H9 (cell line): ENCODE measurements around the gene USP5. TPM values are rescaled to one million over a fixed set of nuclear protein-coding genes. Genes with fewer than 3 reads are reported as not detected.
A peak's percentile ranks its signal among the peaks of the same experiment; 100 is the strongest.

ENCODE experiments used
- DNase-seq: peaks from one replicate; pipeline ENCODE4 v3.0.0-alpha.2; 2017
- H2AFZ ChIP-seq: one replicate; pipeline ENCODE4 v1.6.1; 2013; ENCODE audit warnings: mild to moderate bottlenecking, low read length, control low read depth, moderate library complexity
- H2AK5ac ChIP-seq: 2 replicates; pipeline ENCODE4 v1.6.1; 2013; ENCODE audit warnings: low read length, control low read depth, mixed read lengths; ENCODE audit not compliant: insufficient read length
- H2BK120ac ChIP-seq: one replicate; pipeline ENCODE4 v1.6.1; 2013; ENCODE audit warnings: low read depth, mild to moderate bottlenecking, low read length, control low read depth, inconsistent platforms; ENCODE audit not compliant: poor library complexity, severe bottlenecking
- H2BK12ac ChIP-seq: 2 replicates; pipeline ENCODE4 v1.6.1; 2013; ENCODE audit warnings: low read length, control low read depth, mixed read lengths, low read depth; ENCODE audit not compliant: insufficient read length
- H2BK15ac ChIP-seq: 2 replicates; pipeline ENCODE4 v1.6.1; 2013; ENCODE audit warnings: low read depth, low read length, control low read depth
- H2BK20ac ChIP-seq: one replicate; pipeline ENCODE4 v1.6.1; 2013; ENCODE audit warnings: low read depth, mild to moderate bottlenecking, low read length, control low read depth, inconsistent platforms; ENCODE audit not compliant: poor library complexity, severe bottlenecking
- H2BK5ac ChIP-seq: 2 replicates; pipeline ENCODE4 v1.6.1; 2013; ENCODE audit warnings: low read length, control low read depth, mixed read lengths; ENCODE audit not compliant: insufficient read length
- H3K14ac ChIP-seq: 2 replicates; pipeline ENCODE4 v1.6.1; 2013; ENCODE audit warnings: low read length, control low read depth; ENCODE audit not compliant: insufficient read depth
- H3K18ac ChIP-seq: 2 replicates; pipeline ENCODE4 v1.6.1; 2013; ENCODE audit warnings: low read depth, mild to moderate bottlenecking, mixed read lengths, low read length, control low read depth; ENCODE audit not compliant: insufficient read length
- H3K23ac ChIP-seq: 2 replicates; pipeline ENCODE4 v1.6.1; 2013; ENCODE audit warnings: low read length, control low read depth, mixed read lengths, low read depth; ENCODE audit not compliant: insufficient read length
- H3K23me2 ChIP-seq: 2 replicates; pipeline ENCODE4 v1.6.1; 2013; ENCODE audit warnings: low read depth, mild to moderate bottlenecking, mixed read lengths, low read length, control low read depth; ENCODE audit not compliant: insufficient read length, poor library complexity, severe bottlenecking
- H3K27ac ChIP-seq: 2 replicates; pipeline ENCODE4 v1.5.1; 2013; ENCODE audit warnings: low read length, control low read depth, mixed read lengths, low read depth; ENCODE audit not compliant: insufficient read length
- H3K27me3 ChIP-seq: 2 replicates; pipeline ENCODE4 v1.6.1; 2013; ENCODE audit warnings: low read length, control low read depth, inconsistent platforms; ENCODE audit not compliant: insufficient read depth
- H3K4ac ChIP-seq: 2 replicates; pipeline ENCODE4 v1.6.1; 2013; ENCODE audit warnings: low read depth, mild to moderate bottlenecking, control low read depth, inconsistent platforms, low read length, moderate library complexity
- H3K4me1 ChIP-seq: 2 replicates; pipeline ENCODE4 v1.6.1; 2013; ENCODE audit warnings: low read length, control low read depth, inconsistent platforms; ENCODE audit not compliant: insufficient read depth
- H3K4me2 ChIP-seq: 2 replicates; pipeline ENCODE4 v1.6.1; 2013; ENCODE audit warnings: low read length, control low read depth, mixed read lengths; ENCODE audit not compliant: insufficient read length, insufficient read depth
- H3K56ac ChIP-seq: 2 replicates; pipeline ENCODE4 v1.6.1; 2013; ENCODE audit warnings: low read depth, mild to moderate bottlenecking, mixed read lengths, low read length, control low read depth; ENCODE audit not compliant: insufficient read length
- H3K79me1 ChIP-seq: 2 replicates; pipeline ENCODE4 v1.6.1; 2013; ENCODE audit warnings: low read depth, mild to moderate bottlenecking, moderate library complexity, low read length, control low read depth, inconsistent platforms; ENCODE audit not compliant: insufficient read depth, poor library complexity, severe bottlenecking
- H3K79me2 ChIP-seq: 2 replicates; pipeline ENCODE4 v1.6.1; 2013; ENCODE audit warnings: low read length, control low read depth, inconsistent platforms; ENCODE audit not compliant: insufficient read depth
- H3K9ac ChIP-seq: 2 replicates; pipeline ENCODE4 v1.6.1; 2013; ENCODE audit warnings: low read length, control low read depth, mixed read lengths; ENCODE audit not compliant: insufficient read length; ENCODE audit errors: extremely low read depth
- H3K9me3 ChIP-seq: one replicate; pipeline ENCODE4 v1.6.1; 2013; ENCODE audit warnings: low read depth, low read length, inconsistent platforms; ENCODE audit not compliant: control insufficient read depth
- H3T11ph ChIP-seq: one replicate; pipeline ENCODE4 v1.6.1; 2013; ENCODE audit warnings: mild to moderate bottlenecking, low read length, control low read depth, inconsistent platforms
- H4K20me1 ChIP-seq: one replicate; pipeline ENCODE4 v1.6.1; 2013; ENCODE audit not compliant: control insufficient read depth, insufficient read length, insufficient read depth
- H4K5ac ChIP-seq: 2 replicates; pipeline ENCODE4 v1.6.1; 2013; ENCODE audit warnings: low read depth, mild to moderate bottlenecking, mixed read lengths, low read length, control low read depth; ENCODE audit not compliant: insufficient read length
- H4K8ac ChIP-seq: replicated peaks from 2 replicates; pipeline ENCODE4 v1.6.1; 2013; ENCODE audit warnings: low read length, control low read depth, mixed read lengths, low read depth; ENCODE audit not compliant: insufficient read length
- H4K91ac ChIP-seq: 2 replicates; pipeline ENCODE4 v1.6.1; 2013; ENCODE audit warnings: low read depth, mild to moderate bottlenecking, moderate library complexity, mixed read lengths, low read length, control low read depth; ENCODE audit not compliant: insufficient read length
- H3K27ac Mint-ChIP-seq, 3 experiments: 2 replicates in 2 of 3; 3 replicates in 1 of 3; pipeline ENCODE4 v1.8.0; 2020 to 2021; ENCODE audit warnings: mixed read lengths in 3 of 3, mild to moderate bottlenecking in 1 of 3, moderate library complexity in 1 of 3
- H3K27me3 Mint-ChIP-seq: 2 replicates; pipeline ENCODE4 v1.8.0; 2021; ENCODE audit warnings: low read depth, mild to moderate bottlenecking, moderate library complexity, mixed read lengths
- H3K36me3 Mint-ChIP-seq, 3 experiments: 2 replicates in 2 of 3; 3 replicates in 1 of 3; pipeline ENCODE4 v1.8.0; 2020 to 2021; ENCODE audit warnings: low read depth in 3 of 3, mixed read lengths in 3 of 3; ENCODE audit not compliant: insufficient read depth in 1 of 3
- H3K4me1 Mint-ChIP-seq, 2 experiments: 2 replicates each; pipeline ENCODE4 v1.8.0; 2020; ENCODE audit warnings: mixed read lengths in 2 of 2
- H3K4me3 Mint-ChIP-seq, 2 experiments: 2 replicates in 1 of 2; 3 replicates in 1 of 2; pipeline ENCODE4 v1.8.0; 2020 to 2021; ENCODE audit warnings: mild to moderate bottlenecking in 2 of 2, mixed read lengths in 2 of 2, moderate library complexity in 1 of 2
- H3K9me3 Mint-ChIP-seq, 2 experiments: 2 replicates in 1 of 2; 3 replicates in 1 of 2; pipeline ENCODE4 v1.8.0; 2020; ENCODE audit warnings: mild to moderate bottlenecking in 2 of 2, mixed read lengths in 2 of 2, moderate library complexity in 1 of 2
- WGBS: extraction: QIAGEN DNeasy Blood & Tissue Kit; methylation state at CpG from one replicate; pipeline ENCODE4 v1.1.7; 2013; ENCODE audit warnings: missing lambda C conversion rate, low lambda C conversion rate, mixed read lengths; ENCODE audit not compliant: insufficient read length; ENCODE audit errors: extremely low coverage; 5-methylcytosine and 5-hydroxymethylcytosine counted together
- total RNA-seq: library from RNA; stranded (reverse); gene quantifications from 2 replicates; pipeline ENCODE4 v1.2.1, GENCODE V29; 2021
- TF ChIP-seq, protein P1 (sequence below): fragments of 200-600 bp; sonication (generic); conservative IDR thresholded peaks from 3 replicates; pipeline ENCODE4 v1.8.0; 2021; ENCODE audit warnings: antibody characterized with exemption, mild to moderate bottlenecking

Gene USP5
- total RNA-seq, 1 experiment from 2014 or later: 143 TPM

GRCh38 chr12:6851153-6851920 is 613 bp upstream of the USP5 start, which contains the start of gene CDCA3:
CDCA3 (minus strand) TSS chr12:6851286; CDS start chr12:6850952, 334 bp downstream.
- no CpG with 5 or more reads among the region's 37 CpGs for WGBS
- Mint-ChIP-seq H3K27me3 (no peaks in the 10 kb centered on the region), H3K36me3 (peaks cover 24 to 61% (median 57%) of the 10 kb centered on the region in 3 experiments; a peak in 6 of 7 replicates), H3K9me3 (no peaks in the 10 kb centered on the region; a peak in 1 of 5 replicates), H3K4me1 (peaks cover 24 to 26% of the 10 kb centered on the region in 2 experiments), H3K4me3 (peak within 1 kb of the TSS; percentile 94 to 98), H3K27ac (peak within 1 kb of the TSS; percentile 97 to 99 (median 98))
- peak within 1 kb of the TSS; percentile 80 for H3K18ac ChIP-seq
- H2BK12ac ChIP-seq: no peak within 1 kb of the TSS
- no peaks in the 10 kb centered on the region for H3K9me3 ChIP-seq
- no peak within 1 kb of the TSS for H2BK5ac ChIP-seq
- no peaks in the 10 kb centered on the region for H3K27me3 ChIP-seq
- H3K4me2 ChIP-seq: peak within 1 kb of the TSS; percentile 78
- peaks cover 16% of the 10 kb centered on the region for H3K23me2 ChIP-seq
- H3K14ac ChIP-seq: peak within 1 kb of the TSS; percentile 28; the same call in 1 of the 2 replicates
- no peak within 1 kb of the TSS for H4K5ac ChIP-seq
- H3K4ac ChIP-seq: no peak within 1 kb of the TSS
- H3K23ac ChIP-seq: no peak within 1 kb of the TSS
- H2BK15ac ChIP-seq: no peak within 1 kb of the TSS
- no peak within 1 kb of the TSS for H2AFZ ChIP-seq
- no peak within 1 kb of the TSS for H3K27ac ChIP-seq
- H3T11ph ChIP-seq: no peak within 1 kb of the TSS
- H4K8ac ChIP-seq: no peak within 1 kb of the TSS
- no peak within 1 kb of the TSS for H2BK20ac ChIP-seq
- H3K79me2 ChIP-seq: peaks cover 5% of the 10 kb centered on the region; the same call in 1 of the 2 replicates
- peak within 1 kb of the TSS; percentile 68 for H3K9ac ChIP-seq
- H3K4me1 ChIP-seq: no peaks in the 10 kb centered on the region; the same call in 1 of the 2 replicates
- H2AK5ac ChIP-seq: no peak within 1 kb of the TSS
- H2BK120ac ChIP-seq: no peak within 1 kb of the TSS
- TF ChIP-seq, protein P1, sequence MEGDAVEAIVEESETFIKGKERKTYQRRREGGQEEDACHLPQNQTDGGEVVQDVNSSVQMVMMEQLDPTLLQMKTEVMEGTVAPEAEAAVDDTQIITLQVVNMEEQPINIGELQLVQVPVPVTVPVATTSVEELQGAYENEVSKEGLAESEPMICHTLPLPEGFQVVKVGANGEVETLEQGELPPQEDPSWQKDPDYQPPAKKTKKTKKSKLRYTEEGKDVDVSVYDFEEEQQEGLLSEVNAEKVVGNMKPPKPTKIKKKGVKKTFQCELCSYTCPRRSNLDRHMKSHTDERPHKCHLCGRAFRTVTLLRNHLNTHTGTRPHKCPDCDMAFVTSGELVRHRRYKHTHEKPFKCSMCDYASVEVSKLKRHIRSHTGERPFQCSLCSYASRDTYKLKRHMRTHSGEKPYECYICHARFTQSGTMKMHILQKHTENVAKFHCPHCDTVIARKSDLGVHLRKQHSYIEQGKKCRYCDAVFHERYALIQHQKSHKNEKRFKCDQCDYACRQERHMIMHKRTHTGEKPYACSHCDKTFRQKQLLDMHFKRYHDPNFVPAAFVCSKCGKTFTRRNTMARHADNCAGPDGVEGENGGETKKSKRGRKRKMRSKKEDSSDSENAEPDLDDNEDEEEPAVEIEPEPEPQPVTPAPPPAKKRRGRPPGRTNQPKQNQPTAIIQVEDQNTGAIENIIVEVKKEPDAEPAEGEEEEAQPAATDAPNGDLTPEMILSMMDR: no peak
- no peak within 1 kb of the TSS for H4K91ac ChIP-seq
- no peaks in the 10 kb centered on the region for H3K79me1 ChIP-seq
- no peak within 1 kb of the TSS for H3K56ac ChIP-seq
- DNase-seq: peak; percentile 99
- H4K20me1 ChIP-seq: peaks cover 2% of the 10 kb centered on the region
